Activated T-helper 2 cell treated with anti-CD3 and anti-CD28 coated beads, Interferon-gamma antibody, Interleukin-2, Interleukin-4, amounts not matched to agents 10 μg/mL and 5 μg/mL and 100 μg/mL, durations not matched to agents 14 hours and 24 hours and 36 hours (primary cell): ENCODE results near the gene COMMD10. TPM values are rescaled to one million over a fixed set of nuclear protein-coding genes. Genes with fewer than 3 reads are reported as not detected.
"Not testable (repeated sequence)": the region's sequence is repeated elsewhere in the genome, so short reads cannot be mapped to it uniquely, and the experiment has no call there.

Source experiments
- DNase-seq: peaks from one replicate; pipeline ENCODE4 v3.0.0; 2021; ENCODE audit warnings: low spot score
- H3K27ac Mint-ChIP-seq: one replicate; pipeline ENCODE4 v1.8.0; 2021; ENCODE audit warnings: mixed read lengths
- H3K27me3 Mint-ChIP-seq: one replicate; pipeline ENCODE4 v1.8.0; 2021; ENCODE audit warnings: low read depth, mixed read lengths
- H3K36me3 Mint-ChIP-seq: one replicate; pipeline ENCODE4 v1.8.0; 2021; ENCODE audit warnings: low read depth, mixed read lengths
- H3K4me1 Mint-ChIP-seq: one replicate; pipeline ENCODE4 v1.8.0; 2021; ENCODE audit warnings: low read depth, mixed read lengths
- H3K4me3 Mint-ChIP-seq: one replicate; pipeline ENCODE4 v1.8.0; 2021; ENCODE audit warnings: low read depth, mild to moderate bottlenecking, moderate library complexity, mixed read lengths
- H3K9me3 Mint-ChIP-seq: one replicate; pipeline ENCODE4 v1.8.0; 2021; ENCODE audit warnings: mixed read lengths
- intact Hi-C: fragments of 100-400 bp; cut with micrococcal nuclease; formaldehyde crosslinking; loops from one replicate; pipeline ENCODE4 v1.15.1; 2023
- total RNA-seq: library from RNA; stranded (reverse); gene quantifications from 2 replicates; pipeline ENCODE4 v1.2.3, GENCODE V29; 2022

Gene COMMD10
- total RNA-seq, 1 donor from 2014 or later, result 23.6 TPM

DNA sequence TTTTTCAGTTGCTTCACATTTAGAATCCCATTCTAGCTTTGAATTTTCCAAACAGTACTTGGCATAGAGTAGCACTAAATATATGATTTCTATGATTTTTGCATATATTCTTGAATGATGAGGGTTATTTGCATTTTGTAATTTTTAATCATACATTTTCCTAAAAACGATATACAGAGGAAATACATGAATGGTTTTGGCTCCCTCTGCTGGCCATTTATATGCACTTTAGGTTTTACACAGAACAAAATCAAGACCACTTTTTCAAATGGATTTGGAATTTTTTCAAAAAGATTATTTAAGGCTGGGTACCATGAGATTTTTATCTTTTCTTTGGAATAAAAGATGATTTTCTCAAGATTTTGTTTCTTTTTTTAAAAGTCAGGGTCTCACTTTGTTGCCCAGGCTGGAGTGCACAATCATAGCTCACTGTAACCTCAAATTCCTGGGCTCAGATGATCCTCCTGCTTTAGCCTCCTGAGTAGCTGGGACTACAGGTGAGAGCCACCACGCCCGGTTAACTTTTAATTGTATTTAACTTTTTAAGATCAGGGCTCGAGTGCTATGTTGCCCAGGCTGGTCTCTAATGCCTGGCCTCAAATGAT lies 16.7 kb upstream of the COMMD10 start:
- peaks cover 55% of the 10 kb centered on the region for H3K27me3 Mint-ChIP-seq
- DNase-seq, result no peak
- no peak overlapping the region for H3K4me3 Mint-ChIP-seq
- H3K27ac Mint-ChIP-seq, result no peak overlapping the region
- no peaks in the 10 kb centered on the region for H3K9me3 Mint-ChIP-seq
- no peaks in the 10 kb centered on the region for H3K36me3 Mint-ChIP-seq
- intact Hi-C loops, result loop anchor here (1.0 to 10.0 kb wide), 3 partner anchors 226 to 763 kb away; partner anchors contain the start of genes AP3S1 and ATG12
- no peaks in the 10 kb centered on the region for H3K4me1 Mint-ChIP-seq

DNA sequence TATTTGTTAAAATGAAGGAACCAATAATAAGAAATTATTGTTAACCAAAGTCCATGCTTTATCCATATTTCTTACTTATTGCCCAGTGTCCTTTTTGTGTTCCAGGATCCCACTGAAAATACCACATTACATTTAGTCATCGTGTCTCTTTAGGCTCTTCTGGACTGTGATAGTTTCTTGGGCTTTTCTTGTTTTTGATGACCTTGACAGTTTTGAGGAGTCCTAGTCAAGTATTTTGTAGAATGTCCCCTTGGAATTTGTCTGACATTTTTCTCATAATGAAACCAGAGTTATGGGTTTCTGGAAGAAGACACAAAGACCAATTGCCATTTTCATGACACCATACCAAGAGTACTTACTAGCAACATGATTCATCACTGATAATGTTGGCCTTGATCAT lies 13.6 kb upstream of the COMMD10 start:
- no peak overlapping the region for H3K4me3 Mint-ChIP-seq
- H3K27me3 Mint-ChIP-seq, result peaks cover 45% of the 10 kb centered on the region
- no peak overlapping the region for H3K27ac Mint-ChIP-seq
- no peaks in the 10 kb centered on the region for H3K9me3 Mint-ChIP-seq
- H3K4me1 Mint-ChIP-seq, result peaks cover 11% of the 10 kb centered on the region
- H3K36me3 Mint-ChIP-seq, result no peaks in the 10 kb centered on the region
- intact Hi-C loops, result no loop called here
- DNase-seq, result no peak

DNA sequence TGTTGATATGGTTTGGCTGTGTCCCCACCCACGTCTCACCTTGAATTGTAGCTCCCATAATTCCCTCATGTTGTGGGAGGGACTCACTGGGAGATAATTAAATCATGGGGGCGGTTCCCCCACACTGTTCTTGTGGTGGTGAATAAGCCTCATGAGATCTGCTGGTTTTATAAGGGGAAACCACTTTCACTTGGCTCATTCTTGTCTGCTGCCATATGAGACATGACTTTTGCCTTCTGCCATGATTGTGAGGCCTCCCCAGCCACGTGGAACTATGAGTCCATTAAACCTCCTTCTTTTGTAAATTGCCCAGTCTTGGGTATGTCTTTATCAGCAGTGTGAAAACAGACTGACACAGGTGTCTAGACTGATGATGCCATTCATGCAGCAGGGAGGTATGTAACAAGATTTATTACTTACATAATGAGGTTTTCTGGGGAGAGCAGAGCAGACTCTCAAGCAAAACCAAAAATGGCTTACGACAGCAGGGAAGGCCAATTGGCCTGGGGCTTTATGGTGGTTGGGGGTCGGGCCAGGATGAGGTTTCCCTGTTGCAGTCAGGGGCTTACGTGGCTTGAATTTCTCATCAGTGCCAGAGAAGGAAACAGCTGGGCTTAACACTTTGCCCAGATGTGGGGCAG lies 9.5 kb upstream of the COMMD10 start:
- no peaks in the 10 kb centered on the region for H3K9me3 Mint-ChIP-seq
- H3K4me1 Mint-ChIP-seq, result peaks cover 20% of the 10 kb centered on the region
- H3K27me3 Mint-ChIP-seq, result peaks cover 18% of the 10 kb centered on the region
- intact Hi-C loops, result no loop called here
- no peak overlapping the region for H3K4me3 Mint-ChIP-seq
- H3K36me3 Mint-ChIP-seq, result no peaks in the 10 kb centered on the region
- H3K27ac Mint-ChIP-seq, result no peak overlapping the region
- no peak for DNase-seq

DNA sequence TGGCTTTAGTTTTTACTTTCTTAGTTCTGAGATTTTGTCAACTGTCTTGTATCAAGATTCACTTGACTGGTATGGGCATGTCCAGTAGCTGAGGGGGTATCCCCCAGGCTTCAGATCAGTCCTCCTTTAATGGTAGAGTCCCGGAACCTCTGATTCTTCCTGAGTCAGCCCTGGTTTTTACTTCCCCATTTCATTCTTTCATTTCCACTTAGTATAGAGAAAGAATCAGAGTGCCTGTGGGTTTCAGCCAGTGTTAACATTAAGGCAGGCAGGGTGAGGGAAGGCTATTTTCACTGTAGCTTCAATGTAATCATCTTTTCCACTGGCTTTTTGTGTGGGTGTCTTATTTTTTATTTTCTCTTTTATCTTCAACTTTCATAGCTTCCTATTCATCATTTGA lies 8.3 kb upstream of the COMMD10 start:
- Mint-ChIP-seq H3K9me3 (no peaks in the 10 kb centered on the region), H3K27ac (no peak overlapping the region), H3K4me1 (peaks cover 20% of the 10 kb centered on the region), H3K36me3 (no peaks in the 10 kb centered on the region), H3K4me3 (no peak overlapping the region), H3K27me3 (peaks cover 10% of the 10 kb centered on the region)
- intact Hi-C loops, result no loop called here
- no peak for DNase-seq

DNA sequence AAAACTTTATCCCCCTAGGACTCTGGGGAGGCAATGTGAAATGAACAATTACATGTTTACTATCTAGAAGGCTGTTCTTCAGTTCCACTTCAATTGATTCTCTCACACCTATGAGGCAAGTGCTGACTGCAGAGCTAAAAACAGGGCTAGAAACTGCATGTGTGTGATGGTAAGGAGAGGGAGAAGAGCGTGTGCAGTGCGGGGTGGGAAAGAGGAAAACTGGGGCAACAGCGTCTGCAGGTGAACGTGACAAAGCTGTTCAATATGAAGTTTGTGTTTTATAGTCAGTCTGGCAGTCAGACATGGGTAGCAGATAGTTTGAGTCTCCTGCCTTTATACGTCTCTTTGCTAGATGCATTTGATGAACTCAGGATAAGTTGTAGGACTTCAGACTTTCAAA lies 6.6 kb upstream of the COMMD10 start:
- Mint-ChIP-seq H3K9me3 (no peaks in the 10 kb centered on the region), H3K4me3 (no peak overlapping the region)

DNA sequence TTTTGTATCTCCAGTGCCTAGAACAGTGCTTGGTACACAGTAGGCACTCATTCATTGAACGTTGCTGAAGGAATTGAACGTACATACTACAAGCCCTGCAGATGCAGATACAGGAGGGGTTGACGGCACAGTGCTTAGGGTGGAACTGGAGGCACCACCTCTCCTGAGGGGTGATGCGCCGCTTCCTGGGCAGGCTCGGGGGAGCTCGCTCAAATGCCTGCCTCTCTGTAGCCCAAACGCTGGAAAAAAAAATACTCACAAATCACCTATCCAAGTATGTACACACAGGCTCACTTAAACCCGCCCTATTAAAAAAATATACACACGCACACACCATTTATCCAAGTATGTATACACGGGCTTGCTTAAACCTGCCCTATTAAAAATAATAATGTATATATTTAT lies 536 bp upstream of the COMMD10 start:
- H3K27ac Mint-ChIP-seq, result peak overlapping the region; percentile 78
- H3K4me3 Mint-ChIP-seq, result peak overlapping the region; percentile 82
- H3K27me3 Mint-ChIP-seq, result no peaks in the 10 kb centered on the region
- intact Hi-C loops, result loop anchor here (10.0 kb wide), 1 partner anchor 789 kb away; the partner anchor contains the start of gene CCDC112
- peak; percentile 16 for DNase-seq
- H3K36me3 Mint-ChIP-seq, result peaks cover 33% of the 10 kb centered on the region
- H3K4me1 Mint-ChIP-seq, result peaks cover 32% of the 10 kb centered on the region
- H3K9me3 Mint-ChIP-seq, result no peaks in the 10 kb centered on the region

More for the DNA sequence above, 6.6 kb upstream of the COMMD10 start:
- DNase-seq, result no peak
- Mint-ChIP-seq H3K27me3 (peaks cover 5% of the 10 kb centered on the region), H3K4me1 (peaks cover 25% of the 10 kb centered on the region), H3K27ac (no peak overlapping the region), H3K36me3 (peaks cover 6% of the 10 kb centered on the region)
- intact Hi-C loops, result no loop called here

DNA sequence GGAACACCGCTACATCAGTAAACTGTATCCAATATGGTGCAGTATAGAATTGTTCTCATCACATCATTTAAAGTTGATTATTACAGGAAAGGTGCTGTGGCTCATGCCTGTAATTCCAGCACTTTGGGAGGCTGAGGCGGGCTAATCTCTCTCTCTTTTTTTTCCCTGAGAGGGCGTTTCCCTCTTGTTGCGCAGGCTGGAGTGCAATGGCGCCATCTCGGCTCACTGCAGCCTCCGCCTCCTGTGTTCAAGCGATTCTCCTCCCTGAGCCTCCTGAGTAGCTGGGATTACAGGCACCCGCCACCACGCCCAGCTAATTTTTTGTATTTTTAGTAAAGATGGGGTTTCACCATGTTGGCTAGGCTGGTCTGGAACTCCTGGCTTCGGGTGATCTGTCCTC lies 1.5 kb downstream of the COMMD10 start:
- intact Hi-C loops, result loop anchor here (5.0 to 10.0 kb wide), 2 partner anchors 544 to 792 kb away; partner anchors contain the start of genes CCDC112 and FEM1C
- not testable (repeated sequence) for H3K27me3 Mint-ChIP-seq, H3K27ac Mint-ChIP-seq, DNase-seq, H3K9me3 Mint-ChIP-seq
- Mint-ChIP-seq H3K4me3 (peak overlapping the region; percentile 76), H3K4me1 (peaks cover 32% of the 10 kb centered on the region), H3K36me3 (peaks cover 40% of the 10 kb centered on the region)

DNA sequence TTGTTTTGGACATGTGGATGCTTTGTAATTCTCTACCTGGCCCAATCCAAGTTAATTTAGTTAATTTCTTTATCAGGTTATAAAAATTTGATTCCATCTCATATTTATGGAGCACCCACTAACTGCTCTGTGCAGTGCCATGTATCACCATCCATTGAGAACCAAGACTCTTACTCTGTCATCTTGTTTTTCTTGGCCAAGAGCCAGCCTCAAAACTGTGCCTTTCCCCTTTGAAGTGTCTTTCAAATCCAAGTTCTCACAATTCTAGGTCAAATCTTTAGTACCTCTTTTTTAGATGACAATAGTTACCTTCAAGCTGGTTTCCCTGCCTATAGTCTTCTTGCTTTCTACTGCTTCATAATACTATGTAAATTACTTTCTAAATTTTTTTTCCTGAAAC lies 3.2 kb downstream of the COMMD10 start:
- H3K27ac Mint-ChIP-seq, result no peak overlapping the region
- H3K36me3 Mint-ChIP-seq, result peaks cover 50% of the 10 kb centered on the region
- peaks cover 30% of the 10 kb centered on the region for H3K4me1 Mint-ChIP-seq
- no peak overlapping the region for H3K4me3 Mint-ChIP-seq
- intact Hi-C loops, result loop anchor here (5.0 to 10.0 kb wide), 2 partner anchors 546 to 793 kb away; partner anchors contain the start of genes CCDC112 and FEM1C
- no peaks in the 10 kb centered on the region for H3K9me3 Mint-ChIP-seq
- no peak for DNase-seq
- H3K27me3 Mint-ChIP-seq, result no peaks in the 10 kb centered on the region

DNA sequence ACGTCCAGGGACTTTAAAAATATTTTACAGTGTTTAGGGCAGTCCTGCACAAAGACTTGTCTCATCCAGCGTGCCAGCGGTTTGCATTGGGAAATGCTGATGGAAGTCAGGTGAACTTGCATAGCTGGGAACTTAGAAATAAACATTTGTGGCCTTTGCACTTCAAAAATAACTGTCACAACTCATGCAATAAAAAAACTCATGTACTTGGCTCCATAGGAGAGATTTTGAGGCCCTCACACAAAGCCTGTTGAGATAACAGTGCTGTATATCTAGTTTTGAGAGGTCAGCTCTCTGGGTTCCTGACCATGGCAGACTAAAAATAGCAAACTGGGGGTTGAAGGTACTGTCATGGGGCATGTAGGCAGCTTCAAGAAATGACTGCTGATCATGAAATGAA lies 5.5 kb downstream of the COMMD10 start:
- H3K27me3 Mint-ChIP-seq, result no peaks in the 10 kb centered on the region

DNA sequence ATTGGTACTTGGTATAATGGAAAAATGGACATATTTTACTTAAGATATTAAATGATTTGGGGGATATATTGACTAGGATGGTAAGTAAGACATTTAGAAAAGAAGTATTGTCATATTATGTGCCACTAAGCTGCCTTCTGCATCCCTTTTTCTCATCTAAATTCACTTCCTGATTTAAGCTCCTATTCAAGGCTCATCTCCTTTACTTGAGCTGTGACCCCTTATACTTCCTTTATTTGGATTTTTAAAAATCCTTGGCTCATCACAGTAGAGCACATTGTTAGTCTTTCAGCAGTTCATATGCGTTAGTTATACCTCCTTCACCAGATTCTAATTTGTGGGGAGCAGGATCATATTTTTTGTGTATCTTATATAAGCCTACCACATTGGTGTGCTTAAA lies 6.6 kb downstream of the COMMD10 start:
- H3K9me3 Mint-ChIP-seq, result no peaks in the 10 kb centered on the region
- H3K4me3 Mint-ChIP-seq, result no peak overlapping the region
- H3K4me1 Mint-ChIP-seq, result peaks cover 13% of the 10 kb centered on the region
- no peaks in the 10 kb centered on the region for H3K27me3 Mint-ChIP-seq
- intact Hi-C loops, result no loop called here
- DNase-seq, result no peak
- peaks cover 66% of the 10 kb centered on the region for H3K36me3 Mint-ChIP-seq
- H3K27ac Mint-ChIP-seq, result no peak overlapping the region

More for the DNA sequence above, 5.5 kb downstream of the COMMD10 start:
- no peak for DNase-seq
- Mint-ChIP-seq H3K4me3 (no peak overlapping the region), H3K36me3 (peaks cover 62% of the 10 kb centered on the region), H3K27ac (no peak overlapping the region), H3K9me3 (no peaks in the 10 kb centered on the region), H3K4me1 (peaks cover 20% of the 10 kb centered on the region)
- intact Hi-C loops, result no loop called here

DNA sequence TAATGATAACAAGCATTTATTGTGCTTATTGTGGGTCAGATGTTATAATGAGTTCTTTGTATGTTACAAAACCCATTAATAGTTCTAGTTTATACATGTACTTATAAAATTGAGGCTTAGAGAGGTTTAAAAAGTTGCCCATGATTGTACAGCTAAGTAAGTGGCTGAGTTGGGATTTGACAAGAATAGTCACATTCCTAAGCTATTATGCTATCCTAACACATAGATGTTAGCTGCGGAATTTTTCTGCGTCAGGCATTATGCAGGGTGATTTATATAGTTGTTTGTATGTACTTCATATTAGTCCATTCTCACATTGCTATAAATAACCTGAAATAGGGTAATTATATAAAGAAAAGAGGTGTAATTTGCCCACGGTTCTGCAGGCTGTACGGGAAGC lies 12.5 kb downstream of the COMMD10 start:
- no peak for DNase-seq
- Mint-ChIP-seq H3K36me3 (peaks cover 67% of the 10 kb centered on the region), H3K27me3 (no peaks in the 10 kb centered on the region), H3K4me3 (no peak overlapping the region), H3K27ac (no peak overlapping the region), H3K9me3 (peaks cover 7% of the 10 kb centered on the region), H3K4me1 (no peaks in the 10 kb centered on the region)
- intact Hi-C loops, result no loop called here

DNA sequence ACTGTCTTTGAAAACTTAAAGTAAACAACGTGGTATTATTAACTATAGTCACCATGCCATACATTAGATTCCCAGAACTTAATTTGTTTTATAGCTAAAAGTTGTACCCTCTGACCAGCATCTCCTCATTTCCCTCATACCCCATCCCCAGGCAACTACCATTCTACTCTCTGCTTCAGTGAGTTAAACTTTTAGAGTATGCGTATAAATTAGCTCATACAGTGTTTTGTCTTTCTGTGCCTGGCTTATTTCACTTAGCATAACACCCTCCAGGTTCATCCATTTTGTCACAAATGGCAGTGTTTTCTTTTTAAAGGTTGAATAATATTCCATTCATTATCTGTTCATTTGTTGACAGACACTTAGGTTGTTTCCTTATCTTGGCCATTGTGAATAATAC lies 14.2 kb downstream of the COMMD10 start:
- intact Hi-C loops, result no loop called here
- Mint-ChIP-seq H3K27me3 (no peaks in the 10 kb centered on the region), H3K4me3 (no peak overlapping the region), H3K27ac (no peak overlapping the region), H3K9me3 (peaks cover 7% of the 10 kb centered on the region), H3K4me1 (no peaks in the 10 kb centered on the region), H3K36me3 (peaks cover 62% of the 10 kb centered on the region)
- no peak for DNase-seq

DNA sequence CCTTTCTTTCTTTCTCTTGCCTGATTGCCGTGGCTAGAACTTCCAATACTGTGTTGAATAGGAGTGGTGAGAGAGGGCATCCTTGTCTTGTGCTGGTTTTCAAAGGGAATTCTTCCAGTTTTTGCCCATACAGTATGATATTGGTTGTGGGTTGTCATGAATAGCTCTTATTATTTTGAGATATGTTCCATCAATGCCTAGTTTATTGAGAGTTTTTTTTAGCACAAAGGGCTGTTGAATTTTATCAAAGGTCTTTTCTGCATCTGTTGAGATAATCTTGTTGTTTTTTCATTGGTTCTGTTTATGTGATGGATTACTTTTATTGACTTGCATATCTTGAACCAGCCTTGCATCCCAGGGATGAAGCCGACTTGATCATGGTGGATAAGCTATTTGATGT lies 20.1 kb downstream of the COMMD10 start:
- intact Hi-C loops, H3K4me1 Mint-ChIP-seq, DNase-seq, H3K27me3 Mint-ChIP-seq, H3K4me3 Mint-ChIP-seq, H3K27ac Mint-ChIP-seq: not testable (repeated sequence)
- peaks cover 15% of the 10 kb centered on the region for H3K9me3 Mint-ChIP-seq
- peaks cover 60% of the 10 kb centered on the region for H3K36me3 Mint-ChIP-seq
